ENCODE measurements around the gene SAFB2. TPM values are rescaled to one million over a fixed set of nuclear protein-coding genes. Genes with fewer than 3 reads are reported as not detected.
A peak's percentile ranks its signal among the peaks of the same experiment; 100 is the strongest.

Gene SAFB2
- total RNA-seq, 6 experiments from 2014 or later, result 30.4 to 41.8 (median 37.3) TPM

GRCh38 chr19:5562280-5562679 lies 60.3 kb downstream of the SAFB2 start:
- DNase-seq, result no peak
- TF ChIP-seq CTCF (IDR thresholded peaks at IDR 0.05), result no peak
- H3K9me3 Mint-ChIP-seq, result peaks cover 13% of the 10 kb centered on the region; the same call in 1 of the 2 replicates
- H3K4me1 Mint-ChIP-seq (ENCODE audit: low read depth), result no peaks in the 10 kb centered on the region
- peaks cover 16% of the 10 kb centered on the region for H3K27me3 Mint-ChIP-seq (ENCODE audit: insufficient read depth)
- H3K36me3 Mint-ChIP-seq (ENCODE audit: low read depth), result peaks cover 8% of the 10 kb centered on the region; the same call in 1 of the 2 replicates
- H3K27ac Mint-ChIP-seq, result no peak overlapping the region
- no peak overlapping the region for H3K4me3 Mint-ChIP-seq

GRCh38 chr19:5561559-5561958 lies 61.0 kb downstream of the SAFB2 start:
- TF ChIP-seq CTCF (IDR thresholded peaks at IDR 0.05), result peak; percentile 80

GRCh38 chr19:5560156-5560555 lies 62.4 kb downstream of the SAFB2 start:
- DNase-seq, result no peak
- peaks cover 8% of the 10 kb centered on the region; the same call in 1 of the 2 replicates for H3K36me3 Mint-ChIP-seq (ENCODE audit: low read depth)
- TF ChIP-seq CTCF (IDR thresholded peaks at IDR 0.05), result no peak
- peaks cover 13% of the 10 kb centered on the region; the same call in 1 of the 2 replicates for H3K9me3 Mint-ChIP-seq
- no peaks in the 10 kb centered on the region for H3K4me1 Mint-ChIP-seq (ENCODE audit: low read depth)
- peaks cover 20% of the 10 kb centered on the region for H3K27me3 Mint-ChIP-seq (ENCODE audit: insufficient read depth)
- no peak overlapping the region for H3K27ac Mint-ChIP-seq
- no peak overlapping the region for H3K4me3 Mint-ChIP-seq

More at GRCh38 chr19:5561559-5561958, 61.0 kb downstream of the SAFB2 start:
- Mint-ChIP-seq H3K4me3 (no peak overlapping the region), H3K27me3 (ENCODE audit: insufficient read depth) (peaks cover 21% of the 10 kb centered on the region), H3K4me1 (ENCODE audit: low read depth) (no peaks in the 10 kb centered on the region), H3K9me3 (peaks cover 13% of the 10 kb centered on the region; the same call in 1 of the 2 replicates), H3K36me3 (ENCODE audit: low read depth) (peaks cover 8% of the 10 kb centered on the region; the same call in 1 of the 2 replicates), H3K27ac (no peak overlapping the region)
- no peak for DNase-seq

- DNase-seq, result no peak
- H3K36me3 Mint-ChIP-seq (ENCODE audit: low read depth), result peaks cover 8% of the 10 kb centered on the region; the same call in 1 of the 2 replicates
- H3K4me3 Mint-ChIP-seq, result no peak overlapping the region
- H3K4me1 Mint-ChIP-seq (ENCODE audit: low read depth), result no peaks in the 10 kb centered on the region
- H3K9me3 Mint-ChIP-seq, result peaks cover 13% of the 10 kb centered on the region; the same call in 1 of the 2 replicates
- peaks cover 24% of the 10 kb centered on the region for H3K27me3 Mint-ChIP-seq (ENCODE audit: insufficient read depth)
- H3K27ac Mint-ChIP-seq, result no peak overlapping the region
- no peak for TF ChIP-seq CTCF (IDR thresholded peaks at IDR 0.05)
Measured at GRCh38 chr19:5559804-5560133, 62.8 kb downstream of the SAFB2 start.

DNA sequence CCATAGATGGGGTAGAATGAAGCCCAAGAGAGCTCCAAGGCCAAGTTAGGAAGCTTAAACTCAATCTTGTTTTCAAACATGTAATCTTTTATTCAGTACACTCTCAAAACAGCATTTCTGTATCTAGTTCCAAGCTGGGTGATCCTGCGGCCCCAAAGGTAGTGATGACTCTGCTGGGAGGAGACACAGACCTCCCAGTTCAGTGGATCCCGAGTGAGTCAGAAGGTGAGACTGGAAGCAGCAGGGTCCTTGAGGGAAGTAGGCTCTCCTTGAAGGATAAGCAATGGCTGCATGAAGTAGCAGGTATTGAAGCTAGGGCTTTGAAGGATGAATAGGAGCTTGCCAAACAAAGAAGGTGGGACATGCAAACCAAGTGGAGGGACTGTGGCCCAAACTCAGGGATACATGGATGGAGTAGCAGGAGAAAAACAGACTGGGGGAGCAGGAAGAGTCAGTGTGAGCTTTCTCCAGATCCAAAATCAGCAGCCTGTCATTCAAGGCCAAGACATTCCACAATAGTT lies 64.4 kb downstream of the SAFB2 start:
- peaks cover 27% of the 10 kb centered on the region for H3K27me3 Mint-ChIP-seq (ENCODE audit: insufficient read depth)
- DNase-seq, result no peak
- H3K36me3 Mint-ChIP-seq (ENCODE audit: low read depth), result peaks cover 8% of the 10 kb centered on the region; the same call in 1 of the 2 replicates
- H3K27ac Mint-ChIP-seq, result no peak overlapping the region
- no peak overlapping the region for H3K4me3 Mint-ChIP-seq
- peaks cover 13% of the 10 kb centered on the region; the same call in 1 of the 2 replicates for H3K9me3 Mint-ChIP-seq
- no peak for TF ChIP-seq CTCF (IDR thresholded peaks at IDR 0.05)
- H3K4me1 Mint-ChIP-seq (ENCODE audit: low read depth), result no peaks in the 10 kb centered on the region
